Femur (tissue), 1 donor: ENCODE measurements around the gene LRRC63.
"Not testable (repeated sequence)": the region's sequence is repeated elsewhere in the genome, so short reads cannot be mapped to it uniquely, and the experiment has no call there.

Experiments used
- DNase-seq: peaks from one replicate; pipeline ENCODE4 v3.0.0-alpha.2; 2017

Gene LRRC63

DNA sequence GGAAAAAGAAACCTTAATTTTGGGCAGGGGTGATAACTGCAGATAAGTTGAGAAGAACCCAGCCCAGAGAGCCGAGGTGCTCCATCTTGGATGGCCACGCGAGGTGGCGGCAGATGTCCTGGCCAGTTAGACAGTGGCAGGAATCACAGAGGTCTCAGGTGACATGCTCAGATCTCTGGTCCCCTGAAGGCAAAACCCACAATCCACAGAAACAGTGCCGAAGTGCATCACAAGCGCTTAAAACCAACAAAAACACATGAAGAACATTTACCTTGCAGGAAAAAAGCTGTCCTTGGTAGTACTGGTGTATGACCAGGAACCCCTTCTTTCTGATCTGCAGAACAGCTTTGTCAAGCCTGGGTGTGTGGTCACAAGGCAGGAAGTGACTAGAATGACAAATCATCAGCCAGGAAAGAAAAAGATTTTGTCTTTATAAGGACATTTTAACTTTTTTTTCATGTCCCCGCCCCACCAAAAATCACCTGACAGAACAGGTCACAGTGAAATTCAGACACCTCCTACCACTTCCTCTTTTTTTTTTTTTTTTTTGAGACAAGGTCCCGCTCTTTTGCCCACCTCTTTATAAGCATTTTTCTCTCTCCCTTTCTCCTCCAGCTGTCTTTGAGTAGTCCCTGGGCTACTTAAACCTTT, 29.8 kb upstream of the LRRC63 start, which contains the start of gene LCP1:
Gene LCP1, minus strand, starts transcription at position 338 of the 651 bp plus-strand sequence. CDS start 22,515 bp downstream, outside the sequence.
- DNase-seq, result peak; percentile 38

DNA sequence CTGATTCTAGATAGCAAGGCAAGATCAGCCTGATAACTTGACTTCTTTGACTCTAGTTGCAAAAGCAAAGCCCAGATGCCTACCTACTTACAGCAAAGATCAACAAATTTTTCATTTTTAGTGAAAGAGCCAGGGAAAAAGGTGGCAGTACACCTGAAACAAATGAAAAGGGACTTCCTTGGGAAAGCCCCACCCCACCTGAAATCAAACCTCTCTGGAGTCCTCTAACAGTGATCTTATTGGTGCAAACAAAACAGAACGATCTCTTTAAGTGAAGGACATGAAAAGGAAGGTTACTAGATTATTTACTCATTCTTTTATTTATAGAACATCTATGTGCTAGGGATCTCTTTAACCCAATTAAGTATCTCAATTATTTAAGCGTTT, 29.2 kb upstream of the LRRC63 start:
- DNase-seq, result no peak

DNA sequence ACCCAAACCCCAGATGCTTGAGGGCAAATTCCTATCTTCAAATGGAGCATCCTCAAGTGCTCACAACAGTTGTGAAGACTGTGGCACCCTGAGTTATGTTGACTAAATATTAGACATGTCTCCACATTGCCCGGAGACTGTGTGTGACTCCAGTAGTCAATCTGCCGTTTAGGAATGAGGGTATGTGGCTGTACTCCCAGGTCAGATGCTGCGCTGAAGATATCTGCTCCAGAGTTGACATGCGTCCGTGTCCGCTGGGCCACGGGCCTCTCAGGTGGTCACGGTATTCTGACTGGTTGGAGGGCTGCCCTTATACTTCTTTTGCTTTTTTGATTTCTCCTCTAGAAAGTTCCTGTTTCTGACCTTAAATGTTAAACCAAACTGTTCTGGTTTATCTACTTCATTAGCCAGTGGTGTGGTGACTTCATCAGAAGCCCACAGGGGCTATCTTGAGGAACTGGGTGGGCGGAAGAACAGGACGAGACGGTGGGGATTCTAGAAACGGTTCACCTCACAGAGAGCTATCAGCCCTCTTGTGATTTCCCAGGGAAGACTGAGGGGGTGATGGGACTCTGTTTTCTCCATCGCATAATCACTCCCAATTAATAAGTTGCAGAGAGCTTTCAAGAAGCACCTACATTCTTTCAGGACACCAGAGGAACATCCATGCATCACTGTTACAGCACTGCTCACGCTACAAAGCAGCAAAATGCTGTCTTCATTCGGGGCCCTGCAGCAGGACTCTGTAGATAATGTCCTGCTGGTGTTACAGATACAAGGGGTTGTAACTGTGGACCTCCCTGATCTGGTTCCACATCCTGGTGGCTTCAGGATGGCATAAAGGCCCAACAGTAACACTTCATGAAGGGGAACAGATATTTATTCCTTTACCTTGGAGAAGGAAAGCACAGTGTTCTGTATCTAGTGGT, 28.4 kb upstream of the LRRC63 start:
- DNase-seq, result no peak

DNA sequence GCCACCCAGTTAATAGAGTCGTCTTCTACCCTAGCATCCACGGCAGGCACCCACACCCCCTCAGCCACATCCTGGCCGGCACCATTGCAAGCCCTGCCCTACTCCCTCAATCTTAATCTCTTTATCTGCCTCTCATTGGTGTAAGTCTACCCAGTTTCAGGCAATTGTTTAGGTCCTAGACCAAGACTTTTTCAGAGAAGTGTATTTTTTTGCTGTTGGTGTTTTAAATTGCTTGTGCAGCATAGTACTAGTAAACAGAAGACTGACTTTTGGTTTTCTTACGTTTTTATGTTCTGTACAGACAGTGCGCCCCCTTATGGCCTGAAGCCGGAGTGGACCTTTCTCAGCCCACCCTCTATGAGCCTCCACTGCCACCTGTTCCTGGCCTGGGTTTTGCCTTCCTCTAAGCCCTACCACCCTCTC, 27.4 kb upstream of the LRRC63 start:
- DNase-seq, result peak; percentile 36

DNA sequence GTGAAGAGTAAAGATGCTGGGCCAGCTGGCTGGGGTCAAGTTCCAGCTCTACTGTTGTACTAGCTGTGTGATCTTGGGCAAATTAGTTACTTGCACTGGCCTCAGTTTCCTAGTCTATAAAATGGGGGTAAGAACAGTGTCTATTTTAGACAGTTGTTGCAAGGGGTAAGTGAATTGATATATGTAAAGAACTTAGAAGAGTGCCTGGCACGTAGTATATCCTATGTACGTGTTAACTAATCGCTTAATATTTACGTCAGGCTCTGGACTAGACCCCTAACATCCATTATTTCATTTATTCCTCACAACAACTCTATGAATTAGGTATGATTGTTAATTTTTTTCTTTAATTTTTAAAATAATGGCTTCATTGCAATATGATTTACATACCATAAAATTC, 26.1 kb upstream of the LRRC63 start:
- DNase-seq, result no peak

DNA sequence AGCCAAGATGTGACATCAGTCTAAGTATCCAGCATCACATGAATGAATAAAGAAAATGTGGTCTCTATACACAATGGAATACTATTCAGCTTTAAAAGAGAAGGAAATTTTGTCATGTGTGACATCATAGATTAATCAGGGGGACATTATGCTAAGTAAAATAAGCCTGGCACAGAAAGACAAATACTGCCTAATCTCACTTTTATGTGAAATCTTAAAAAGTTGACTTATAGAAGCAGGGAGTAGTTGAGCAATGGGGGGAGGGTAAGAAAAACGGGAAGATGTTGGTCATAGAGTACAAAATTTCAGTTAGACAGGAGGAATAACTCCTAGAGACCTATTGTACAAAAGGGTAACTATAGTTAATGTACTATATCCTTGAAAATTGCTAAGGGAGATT, 19.3 kb upstream of the LRRC63 start:
- no peak for DNase-seq

DNA sequence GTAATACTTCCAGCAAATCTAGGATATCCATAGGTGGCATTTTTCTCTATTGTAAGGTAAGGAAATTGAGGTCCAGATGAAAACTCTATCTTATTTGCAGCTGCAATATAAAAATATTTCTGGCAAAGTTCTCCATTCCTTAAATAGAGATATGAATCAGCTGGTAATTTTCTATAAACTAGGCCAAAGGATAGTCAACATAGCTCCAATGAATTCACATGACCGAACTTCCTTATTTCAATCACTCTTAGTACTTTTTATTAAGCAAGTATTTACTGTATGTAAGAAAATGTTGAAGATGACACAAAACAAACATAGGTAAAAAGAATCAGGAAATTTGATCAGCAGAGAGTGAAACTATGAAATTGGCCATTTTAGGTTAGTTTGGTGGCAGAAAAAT, 16.7 kb upstream of the LRRC63 start:
- DNase-seq, result no peak

DNA sequence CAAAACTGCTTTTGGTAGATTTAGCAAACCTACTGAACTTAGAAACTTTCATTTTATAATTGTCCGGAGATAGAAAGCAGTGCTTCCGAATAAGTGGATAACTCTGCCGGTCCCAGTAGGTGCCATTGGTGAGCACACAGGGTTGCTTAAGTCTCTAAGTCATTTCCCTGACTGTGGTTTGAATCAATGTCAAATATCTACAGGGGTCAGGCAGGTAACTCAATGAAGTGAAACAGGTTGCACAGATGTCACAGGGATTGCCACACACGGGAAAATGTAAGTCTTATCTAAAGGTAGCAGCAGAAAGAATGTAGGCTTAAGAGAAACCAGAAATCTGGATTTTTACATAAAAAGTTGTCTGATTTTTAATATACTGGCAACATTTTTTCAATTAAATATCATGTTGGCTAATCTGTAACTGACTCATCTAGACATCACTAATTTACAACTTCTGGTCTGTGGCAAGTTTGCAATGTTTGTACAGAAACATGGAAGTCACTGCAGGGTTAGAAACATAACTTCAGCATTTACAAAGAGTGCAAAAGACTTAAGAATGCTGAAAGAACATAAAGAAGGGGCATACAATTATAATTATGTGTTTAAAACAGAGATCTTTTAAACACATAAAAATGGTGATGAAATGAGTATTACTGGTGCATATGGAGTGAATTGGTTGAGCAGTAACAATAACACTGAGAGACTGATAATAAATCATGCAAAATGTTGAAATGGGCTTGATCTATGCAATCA, 14.3 kb upstream of the LRRC63 start:
- DNase-seq, result no peak

DNA sequence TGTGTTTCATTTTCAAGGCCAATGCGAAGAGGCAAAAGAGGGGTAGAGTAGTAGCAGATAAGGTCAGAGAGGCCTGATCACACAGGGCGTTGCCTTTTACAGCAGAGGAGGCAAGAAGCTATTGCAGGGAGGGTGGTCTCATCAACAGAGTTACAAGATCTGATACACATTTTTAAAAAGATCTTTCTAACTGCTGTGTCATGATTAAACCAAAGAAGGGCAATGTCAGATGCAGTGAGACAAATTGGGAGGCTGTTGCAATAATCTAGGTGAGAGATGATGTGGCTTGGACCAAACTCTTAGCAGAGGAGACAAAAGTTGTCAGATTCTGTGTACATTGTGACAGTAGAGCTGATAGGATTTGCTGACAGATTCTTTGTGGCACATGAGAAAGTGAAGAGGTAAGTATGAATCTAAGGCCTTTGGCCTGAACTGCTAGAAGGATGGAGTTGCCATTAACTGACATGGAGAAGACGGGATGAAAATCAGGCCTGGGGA, 13.0 kb upstream of the LRRC63 start:
- DNase-seq, result no peak

DNA sequence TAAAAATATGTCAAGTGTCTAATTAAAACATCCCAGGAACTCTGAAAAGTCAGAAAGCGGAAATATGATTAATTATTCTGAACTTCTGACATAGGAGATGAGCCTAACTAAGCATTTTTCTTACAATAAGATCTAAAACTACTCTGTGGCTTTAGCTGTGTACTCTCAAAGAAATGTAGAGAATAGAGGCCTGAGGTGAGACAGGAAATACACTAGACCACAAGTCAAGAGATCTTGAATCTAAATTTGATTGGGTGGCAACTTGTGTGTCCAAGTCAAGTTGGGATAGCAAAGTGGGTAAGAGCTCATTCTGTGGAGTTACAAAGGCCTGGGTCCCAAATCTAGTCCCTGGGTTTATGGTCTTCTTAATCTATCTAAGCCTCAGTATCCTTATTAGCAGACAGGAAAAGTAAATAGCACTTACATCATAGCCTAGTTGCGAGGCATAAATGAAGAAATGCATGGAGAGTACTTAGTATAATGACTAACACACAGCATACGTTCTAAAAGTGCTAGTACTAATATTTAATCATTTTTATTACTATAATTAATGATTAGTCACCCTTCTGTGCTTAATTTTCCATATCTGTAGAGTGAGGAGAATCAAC, 9.4 kb upstream of the LRRC63 start:
- DNase-seq, result no peak

DNA sequence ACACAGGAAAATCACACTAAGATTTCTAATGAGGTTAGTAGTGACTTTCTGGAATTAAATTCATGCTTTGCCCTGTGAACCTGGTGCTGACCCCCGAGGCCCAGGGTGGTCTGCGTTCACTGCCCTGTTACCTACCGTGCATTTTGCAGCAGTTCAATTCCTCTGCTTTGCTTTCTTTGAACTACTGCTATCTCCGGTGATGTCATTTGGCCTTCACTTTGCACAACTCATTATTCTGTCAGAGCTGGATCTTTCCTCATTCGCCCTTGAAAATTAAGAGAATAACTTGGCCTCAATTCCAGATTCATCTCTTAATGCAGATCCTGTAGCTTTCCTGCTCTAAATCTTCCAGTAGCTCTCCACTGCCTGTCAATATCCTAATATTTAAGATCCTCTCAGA, 8.8 kb upstream of the LRRC63 start:
- DNase-seq, result no peak

DNA sequence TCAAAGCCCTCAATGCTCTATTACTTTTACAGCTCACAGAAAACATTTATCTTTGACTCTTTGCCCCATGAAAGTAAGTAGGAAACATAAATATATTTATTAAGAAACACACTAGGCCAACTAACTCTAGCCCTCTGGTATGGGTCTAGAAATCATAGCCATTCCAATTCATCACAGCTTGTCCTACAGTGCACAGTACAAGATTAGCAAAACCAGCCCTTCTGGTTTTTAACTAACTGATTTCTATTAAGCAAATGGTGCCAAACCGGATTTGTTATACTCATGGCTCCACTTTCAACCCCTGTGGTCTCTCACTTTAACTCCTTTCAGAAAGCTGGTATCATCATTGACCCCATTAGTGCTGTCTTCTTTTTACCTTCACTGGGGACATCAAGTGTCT, 5.6 kb upstream of the LRRC63 start:
- no peak for DNase-seq

DNA sequence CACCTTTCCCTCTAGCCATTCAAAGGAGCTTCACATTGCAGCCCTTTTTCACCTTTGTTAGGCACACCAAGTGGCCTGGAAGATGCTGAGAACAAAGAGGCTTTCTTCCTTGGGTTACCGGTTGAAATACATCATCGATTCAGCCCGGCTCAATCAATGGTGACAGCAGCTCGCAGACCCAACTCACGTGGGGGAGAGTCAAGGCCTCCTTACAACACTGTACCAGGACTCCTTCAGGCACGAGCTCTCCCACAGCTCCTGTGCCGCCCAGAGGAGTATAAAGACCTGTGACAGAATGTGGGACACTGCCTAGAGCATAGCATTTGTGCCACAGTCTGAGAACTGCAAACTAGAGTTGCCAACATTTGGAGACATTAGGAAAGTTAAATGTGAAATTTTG, 3.9 kb upstream of the LRRC63 start:
- DNase-seq, result no peak

DNA sequence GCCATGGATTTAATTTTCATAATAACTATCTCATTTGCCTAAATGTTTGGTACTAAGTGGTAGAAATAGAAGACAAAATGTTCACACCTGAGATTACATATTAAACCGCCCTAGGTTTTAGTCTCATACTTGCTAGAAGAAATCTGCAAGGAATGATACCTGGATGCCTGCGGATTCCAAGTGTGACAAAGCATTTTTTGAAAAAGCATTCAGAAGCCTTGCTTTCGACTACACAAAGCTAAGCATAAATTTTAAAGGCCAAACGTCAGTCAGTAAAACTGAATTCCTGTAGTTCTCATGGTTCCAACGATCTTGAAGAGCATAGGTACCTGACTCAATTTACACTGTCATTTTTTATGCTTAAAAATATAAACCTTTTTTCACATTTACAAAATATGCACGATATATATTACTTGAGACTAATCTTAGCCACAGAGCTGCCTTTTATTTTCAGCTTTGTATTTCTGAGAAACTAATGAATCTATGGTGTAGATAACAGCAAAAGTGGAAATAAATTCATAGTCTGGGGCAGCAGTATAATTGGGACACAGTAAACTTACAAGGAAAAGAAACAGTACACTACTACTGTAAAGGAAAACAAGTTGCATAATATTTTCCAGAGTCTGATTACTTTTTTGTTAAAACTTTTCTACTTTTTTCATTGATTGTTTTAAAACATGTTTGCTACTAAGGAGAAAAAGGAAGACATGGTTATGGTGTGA, 1.2 kb upstream of the LRRC63 start:
- no peak for DNase-seq

DNA sequence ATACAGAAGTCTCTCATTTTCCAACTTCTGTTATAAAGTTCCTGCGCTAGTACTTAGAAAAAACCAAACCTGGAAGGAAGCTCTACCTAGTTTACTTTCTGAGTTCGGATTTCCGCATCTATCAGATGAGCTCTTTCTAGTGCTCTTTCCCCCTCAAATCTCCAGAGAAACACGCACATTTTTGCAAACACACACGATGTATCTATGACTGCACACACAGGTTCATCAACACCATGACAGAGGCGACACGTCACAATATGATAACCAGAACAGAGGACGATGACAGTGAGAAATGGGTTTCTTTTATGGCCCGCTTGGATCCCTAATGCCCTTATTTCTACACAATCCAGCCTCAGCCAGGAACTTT, 629 bp upstream of the LRRC63 start:
- DNase-seq, result no peak

DNA sequence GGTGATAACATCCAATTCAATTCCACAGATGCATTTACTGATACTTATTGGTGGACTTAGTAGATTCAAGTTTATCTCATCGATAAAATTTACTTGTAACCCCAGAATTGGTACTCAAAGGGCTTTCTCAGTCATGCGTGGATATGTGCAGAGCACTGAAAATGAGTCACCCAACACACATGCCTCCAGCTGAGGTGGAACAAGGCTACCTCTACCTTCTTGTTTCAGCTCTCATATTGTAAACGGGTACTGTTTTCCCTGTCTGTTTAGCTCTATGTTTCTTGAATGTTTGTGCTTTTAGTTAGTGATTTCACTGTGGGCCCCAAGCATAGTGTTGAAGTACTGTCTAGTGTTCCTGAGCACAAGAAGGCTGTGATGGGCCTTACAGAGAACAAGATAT, 1.5 kb downstream of the LRRC63 start:
- no peak for DNase-seq

DNA sequence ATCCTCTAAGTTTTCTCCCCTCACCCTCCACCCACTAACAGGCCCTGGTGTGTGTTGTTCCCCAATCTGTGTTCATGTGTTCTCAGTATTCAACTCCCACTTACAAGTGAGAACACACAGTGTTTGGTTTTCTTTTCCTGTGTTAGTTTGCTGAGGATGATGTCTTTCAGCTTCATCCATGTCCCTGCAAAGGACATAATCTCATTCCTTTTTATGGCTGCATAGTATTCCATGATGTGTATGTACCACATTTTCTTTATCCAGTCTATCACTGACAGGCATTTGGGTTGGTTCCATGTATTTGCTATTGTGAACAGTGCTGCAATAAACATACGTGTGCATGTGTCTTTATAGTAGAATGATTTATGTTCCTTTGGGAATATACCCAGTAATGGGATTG, 3.0 kb downstream of the LRRC63 start:
- not testable (repeated sequence) for DNase-seq

DNA sequence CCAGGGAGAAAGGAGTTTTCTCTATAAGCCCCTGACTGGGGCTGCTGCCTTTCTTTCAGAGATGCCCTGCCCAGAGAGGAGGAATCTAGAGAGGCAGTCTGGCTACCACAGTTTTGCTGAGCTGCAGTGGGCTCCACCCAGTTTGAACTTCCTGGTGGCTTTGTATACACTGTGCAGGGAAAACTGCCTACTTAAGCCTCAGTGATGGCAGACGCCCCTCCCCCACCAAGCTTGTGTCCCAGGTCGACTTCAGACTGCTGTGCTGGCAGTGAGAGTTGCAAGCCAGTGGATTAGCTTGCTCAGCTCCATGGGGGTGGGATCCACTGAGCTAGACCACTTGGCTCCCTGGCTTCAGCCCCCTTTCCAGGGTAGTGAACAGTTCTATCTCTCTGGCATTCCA, 8.5 kb downstream of the LRRC63 start:
- DNase-seq, result not testable (repeated sequence)

DNA sequence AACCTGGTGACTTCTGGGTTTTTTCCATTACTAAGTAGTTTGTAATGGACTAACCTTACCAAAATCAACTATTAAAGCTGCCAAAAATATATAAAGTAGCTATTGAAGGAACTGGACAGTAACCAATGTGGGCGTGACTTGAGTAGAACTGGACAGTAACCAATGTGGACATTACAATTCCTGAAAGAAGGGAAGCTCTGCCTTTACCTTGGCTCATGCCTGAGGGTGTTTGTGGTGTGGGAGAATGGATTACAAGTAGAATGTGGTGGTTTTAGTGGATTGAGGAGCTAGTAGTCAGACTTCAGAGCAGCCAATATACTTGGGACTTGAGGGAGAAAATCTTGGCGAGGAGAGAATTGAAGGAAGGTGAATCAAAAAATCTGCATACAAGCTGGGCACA, 17.5 kb downstream of the LRRC63 start:
- no peak for DNase-seq

DNA sequence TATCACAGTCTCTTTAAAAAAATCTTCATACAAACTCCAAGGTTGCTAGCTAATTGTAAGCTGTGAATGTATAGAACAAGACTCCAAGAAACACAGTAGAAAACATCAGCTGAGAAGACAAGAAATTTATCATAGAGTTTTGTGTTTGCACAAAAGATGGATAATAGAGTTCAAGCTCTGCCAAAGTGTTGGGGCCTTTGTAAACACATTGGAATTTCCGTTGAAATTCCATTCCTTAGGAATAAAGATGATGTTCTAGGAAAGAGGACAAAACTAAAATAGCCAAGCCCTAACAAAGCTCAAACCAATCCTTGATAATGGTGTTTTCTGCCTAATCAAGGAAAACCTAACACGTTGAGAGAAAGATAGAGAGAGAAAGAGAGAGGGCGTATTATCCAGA, 20.6 kb downstream of the LRRC63 start:
- DNase-seq, result no peak

DNA sequence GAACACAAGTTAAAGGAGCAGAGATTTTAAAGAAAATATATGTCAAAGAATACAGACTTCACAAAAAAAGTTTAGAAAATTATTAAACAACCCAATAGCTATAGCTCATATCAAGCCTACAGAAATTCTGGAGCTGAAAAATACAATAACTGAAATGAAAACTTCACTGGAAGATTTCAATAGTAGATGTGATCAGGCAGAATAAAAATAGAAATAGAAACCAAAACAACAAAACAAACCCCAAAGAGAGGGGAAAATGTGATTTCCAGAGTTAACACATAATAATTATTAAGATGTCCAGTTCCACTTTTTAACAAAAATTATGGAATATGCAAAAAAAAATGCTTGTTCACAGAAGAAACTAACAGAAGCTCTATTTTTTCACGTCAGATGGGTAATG, 23.6 kb downstream of the LRRC63 start:
- DNase-seq, result no peak

DNA sequence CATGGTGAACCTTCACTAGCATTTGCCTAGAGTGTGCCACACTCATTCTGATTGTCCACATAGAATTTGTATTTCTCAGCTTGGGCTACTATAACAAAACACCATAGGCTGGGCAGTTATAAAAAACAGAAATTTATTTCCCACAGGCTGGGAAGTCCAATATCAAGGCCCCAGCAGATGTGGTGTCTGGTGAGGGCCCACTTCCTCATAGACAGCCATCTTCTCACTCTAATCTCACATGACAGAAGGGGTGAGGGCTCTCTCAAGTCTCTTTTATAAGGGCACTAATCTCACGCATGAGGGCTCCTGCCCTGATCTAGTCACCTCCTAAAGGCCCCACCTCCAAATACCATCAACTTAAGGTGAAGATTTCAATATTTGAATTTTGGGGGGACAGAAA, 53.6 kb downstream of the LRRC63 start:
- DNase-seq, result no peak
